Measurements from ENCODE around the gene EXOG.

The EXOG gene

GRCh38 chr3:38548154-38548931, 52.2 kb downstream of the EXOG start:
- no peak for DNase-seq

DNA sequence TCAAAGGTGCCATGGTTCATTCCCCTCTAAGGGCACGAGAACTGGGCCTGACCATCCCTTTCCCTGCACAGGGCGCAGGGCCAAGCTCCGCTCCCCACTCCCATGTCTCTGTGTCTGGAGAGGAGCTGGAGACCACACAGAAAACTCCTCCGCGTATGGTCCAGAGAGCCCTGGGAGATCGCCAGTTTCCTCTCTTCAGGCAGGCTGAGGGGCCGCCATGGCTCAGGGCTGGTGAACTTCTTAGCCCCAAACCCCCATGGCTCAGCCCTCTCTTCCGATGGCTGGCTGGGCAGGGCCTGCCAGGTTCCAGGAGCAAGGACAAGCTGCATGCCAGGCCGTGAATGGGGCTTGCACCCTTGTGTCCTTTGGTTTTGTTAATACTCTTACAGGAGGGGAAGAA, 52.9 kb downstream of the EXOG start:
- no peak for DNase-seq

DNA sequence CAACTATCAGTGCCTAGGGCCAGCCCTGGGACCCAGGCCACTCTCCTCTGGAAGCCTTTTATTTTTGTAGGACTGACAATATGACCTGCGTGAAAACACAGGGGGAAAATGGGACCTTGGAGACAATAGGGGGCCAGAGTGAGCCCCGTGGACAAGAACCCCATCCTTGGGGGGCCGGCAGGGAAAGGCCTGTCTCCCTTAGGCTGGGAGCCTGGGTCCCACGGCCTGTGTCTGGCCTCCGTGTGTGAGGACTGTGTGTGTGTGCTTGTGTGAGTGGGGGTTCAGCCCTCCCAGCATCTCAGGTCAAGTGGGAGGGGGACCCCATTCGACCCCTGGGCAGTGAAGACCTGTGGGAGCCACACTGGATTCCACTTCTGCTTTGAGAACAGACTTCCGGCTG, 53.3 kb downstream of the EXOG start:
- DNase-seq, result no peak

- DNase-seq, result no peak
Measured at GRCh38 chr3:38549957-38550840, 54.1 kb downstream of the EXOG start.

GRCh38 chr3:38551026-38551832, 55.1 kb downstream of the EXOG start:
- no peak for DNase-seq

GRCh38 chr3:38552364-38552763, 56.2 kb downstream of the EXOG start:
- DNase-seq, result no peak

GRCh38 chr3:38553071-38553470, 56.9 kb downstream of the EXOG start:
- DNase-seq, result no peak

DNA sequence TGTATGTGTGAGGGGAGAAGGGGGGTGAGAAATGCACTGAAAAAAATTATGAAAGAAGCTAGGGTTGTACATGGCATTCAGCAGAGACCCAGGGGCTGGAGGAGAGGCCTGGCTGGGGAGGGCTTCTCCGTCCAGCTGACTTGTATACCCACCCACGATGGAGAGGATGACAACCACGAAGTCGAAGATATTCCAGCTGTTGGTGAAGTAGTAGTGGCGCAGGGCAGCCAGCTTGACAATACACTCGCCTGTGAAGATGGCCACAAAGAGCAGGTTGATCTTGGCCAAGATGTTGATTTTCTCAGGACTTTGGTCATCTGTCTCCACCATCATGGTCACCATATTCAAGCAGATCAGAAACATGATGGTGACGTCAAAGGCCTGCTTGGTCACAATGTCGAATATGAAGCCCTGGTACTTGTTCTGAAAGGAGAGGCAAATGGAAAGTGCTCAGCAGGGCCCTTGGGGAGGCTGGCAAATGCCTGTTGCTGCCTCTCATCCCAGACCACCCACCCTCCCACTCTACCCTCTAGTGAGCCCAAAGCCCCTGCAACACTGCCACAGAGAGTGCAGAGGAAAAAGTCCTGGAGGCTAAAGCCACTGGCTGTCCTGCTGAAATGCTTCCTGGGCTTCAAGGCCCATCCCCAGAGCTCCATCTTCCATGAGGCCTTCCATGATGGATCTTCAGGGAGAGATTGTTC, 58.1 kb downstream of the EXOG start:
- DNase-seq, result no peak

- no peak for DNase-seq
Measured at GRCh38 chr3:38555149-38555840, 59.2 kb downstream of the EXOG start.

- no peak for DNase-seq
Measured at GRCh38 chr3:38555926-38556325, 59.8 kb downstream of the EXOG start.

- no peak for DNase-seq
Measured at GRCh38 chr3:38556640-38557358, 60.7 kb downstream of the EXOG start.

DNA sequence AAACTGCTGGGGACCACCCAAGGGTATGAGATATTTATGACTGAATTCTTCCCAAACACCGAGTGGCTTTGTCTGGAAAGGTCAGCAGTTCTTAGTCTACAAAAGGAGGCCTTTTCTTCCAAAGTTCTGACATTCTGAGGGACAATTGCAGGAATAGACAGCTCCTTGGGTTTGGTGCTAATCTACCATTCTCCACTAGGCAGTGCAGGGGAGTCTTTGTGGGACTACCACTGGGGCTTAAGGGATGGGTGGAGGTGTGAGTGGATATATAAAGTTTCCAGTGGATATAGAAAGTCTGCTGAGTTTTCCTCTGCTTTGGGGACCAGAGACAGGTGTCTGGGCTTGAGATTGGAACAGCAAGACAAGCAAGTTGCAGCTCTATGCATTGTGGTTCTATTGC, 62.7 kb downstream of the EXOG start:
- DNase-seq, result no peak

GRCh38 chr3:38560284-38560683, 64.1 kb downstream of the EXOG start:
- no peak for DNase-seq

DNA sequence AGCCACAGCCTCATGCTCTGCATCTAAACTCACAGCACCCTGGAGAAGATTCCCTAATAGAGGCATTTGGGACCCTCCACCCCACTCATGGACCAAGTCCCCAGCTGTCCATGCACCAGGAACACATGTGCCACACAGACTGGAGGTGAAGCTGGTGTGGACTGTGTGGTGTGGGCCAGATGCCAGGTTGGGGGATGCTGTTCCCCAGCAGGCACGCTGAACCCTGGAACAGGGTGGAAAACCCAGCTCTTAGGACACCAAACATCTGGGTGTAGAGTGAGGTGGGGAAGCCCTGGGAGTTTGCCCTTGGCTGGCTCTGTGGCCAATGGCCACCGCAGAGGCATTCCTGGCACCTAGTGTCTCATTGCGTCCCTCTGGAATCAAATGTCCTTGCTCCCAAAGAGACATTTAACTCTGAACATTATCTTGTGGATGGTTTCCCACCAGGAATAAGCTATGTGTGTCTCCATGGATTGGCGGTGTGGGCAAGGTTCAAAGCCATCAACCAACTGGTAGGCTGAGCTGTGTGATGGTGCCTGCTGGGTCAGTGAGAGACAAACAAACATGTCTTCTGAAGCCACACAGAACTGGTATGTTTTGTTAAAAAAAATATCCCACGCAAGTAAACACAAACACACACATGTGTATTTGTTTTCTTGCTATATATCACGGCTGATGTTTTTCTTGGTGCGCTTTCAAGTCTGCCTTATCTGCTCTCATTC, 65.0 kb downstream of the EXOG start:
- no peak for DNase-seq

- no peak for DNase-seq
Measured at GRCh38 chr3:38561746-38562466, 65.8 kb downstream of the EXOG start.

DNA sequence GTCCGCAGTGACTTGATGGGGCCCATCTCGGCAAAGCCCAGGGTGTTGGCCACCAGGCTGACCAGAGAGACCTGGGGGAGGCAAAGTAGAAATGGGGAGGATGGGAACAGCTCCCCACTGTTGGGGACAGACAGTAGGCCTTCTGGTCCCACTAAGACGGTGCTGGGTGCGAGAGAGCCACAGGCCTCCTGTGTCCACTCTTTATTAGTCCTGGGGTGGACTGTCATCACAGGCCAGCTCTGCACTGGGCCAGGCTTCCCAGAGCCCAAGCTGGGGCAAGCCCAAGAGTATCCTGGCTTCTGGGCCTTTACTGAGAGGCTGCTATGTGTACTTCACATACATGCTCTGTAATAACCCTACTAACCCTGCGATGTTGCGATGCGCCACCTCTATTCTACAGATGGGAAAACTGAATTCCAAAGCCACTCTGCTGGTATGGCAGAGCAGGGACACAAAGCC, 66.4 kb downstream of the EXOG start:
- DNase-seq, result no peak

DNA sequence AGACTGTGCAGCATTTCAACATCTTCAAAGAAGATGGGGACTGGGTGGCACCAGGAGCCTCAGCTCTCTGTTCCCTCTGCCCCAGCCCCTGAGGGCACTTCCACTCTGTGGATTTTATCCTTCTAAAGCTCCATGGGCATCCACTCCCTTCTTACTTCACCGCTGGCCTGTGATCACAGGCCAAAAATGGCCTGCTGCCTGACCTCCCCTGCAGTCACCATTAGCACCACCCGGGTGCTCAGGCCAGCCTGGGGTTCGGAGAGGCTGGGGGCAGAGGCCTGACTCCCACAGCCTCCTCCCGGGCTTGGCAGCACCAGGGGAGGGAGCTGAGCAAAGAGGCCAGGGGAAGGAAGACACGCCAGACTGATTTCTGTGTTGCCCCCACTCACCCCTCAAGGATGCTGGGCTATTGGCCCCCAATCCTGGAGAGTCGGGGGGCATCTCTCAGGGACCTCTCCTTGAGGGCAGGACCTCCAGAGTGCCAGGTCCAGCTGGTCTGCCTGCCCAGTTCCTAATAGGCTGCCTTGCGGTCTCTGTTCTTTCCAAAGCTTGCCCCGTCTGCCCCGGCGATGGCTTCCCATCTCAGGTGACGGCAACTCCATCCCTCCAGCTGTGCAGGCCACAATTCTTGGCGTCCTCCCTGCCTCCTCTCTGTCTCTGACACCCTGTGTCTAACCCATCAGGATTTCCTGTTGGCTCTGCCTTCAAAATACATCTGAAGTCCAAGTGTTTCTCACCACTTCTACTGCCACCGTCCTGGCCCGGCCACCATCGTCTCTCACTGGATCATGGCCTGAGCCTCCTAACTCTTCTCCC, 67.1 kb downstream of the EXOG start:
- no peak for DNase-seq

GRCh38 chr3:38563886-38564270, 67.7 kb downstream of the EXOG start:
- no peak for DNase-seq
